HG03097 (cell line): Measurements from ENCODE around the gene TNNC2.
"Not testable (repeated sequence)": the region's sequence is repeated elsewhere in the genome, so short reads cannot be mapped to it uniquely, and the experiment has no call there.

Source experiments
- ATAC-seq: cut with Tn5 transposase; IDR thresholded peaks from one replicate; pipeline ENCODE4 v1.9.1; 2021; ENCODE audit not compliant: unreplicated experiment, low FRiP score

The TNNC2 gene

DNA sequence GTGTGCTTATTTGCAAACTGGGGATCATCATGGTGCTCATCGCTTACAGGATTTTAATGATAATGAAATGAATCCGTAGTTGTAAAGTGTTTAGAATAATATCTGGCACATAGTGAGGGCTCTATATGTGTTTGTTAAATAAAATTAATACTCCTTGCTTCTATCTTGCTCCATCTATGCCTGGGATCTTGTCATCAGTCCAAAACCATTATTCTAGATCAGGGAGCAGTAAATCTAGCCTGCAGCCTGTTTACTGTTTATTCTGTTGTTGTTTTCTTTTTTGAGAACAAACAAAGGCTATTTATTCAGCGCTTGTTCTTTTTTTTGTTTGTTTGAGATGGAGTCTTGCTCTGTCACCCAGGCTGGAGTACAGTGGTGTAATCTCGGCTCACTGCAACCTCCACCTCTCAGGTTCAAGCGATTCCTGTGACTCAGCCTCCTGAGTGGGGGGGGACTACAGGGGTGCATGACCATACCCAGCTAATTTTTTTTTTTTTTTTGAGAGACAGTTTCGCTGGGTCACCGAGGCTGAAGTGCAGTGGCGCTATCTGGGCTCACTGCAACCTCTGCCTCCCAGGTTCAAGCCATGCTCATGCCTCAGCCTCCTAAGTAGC, 22.0 kb upstream of the TNNC2 start:
- no peak for ATAC-seq

DNA sequence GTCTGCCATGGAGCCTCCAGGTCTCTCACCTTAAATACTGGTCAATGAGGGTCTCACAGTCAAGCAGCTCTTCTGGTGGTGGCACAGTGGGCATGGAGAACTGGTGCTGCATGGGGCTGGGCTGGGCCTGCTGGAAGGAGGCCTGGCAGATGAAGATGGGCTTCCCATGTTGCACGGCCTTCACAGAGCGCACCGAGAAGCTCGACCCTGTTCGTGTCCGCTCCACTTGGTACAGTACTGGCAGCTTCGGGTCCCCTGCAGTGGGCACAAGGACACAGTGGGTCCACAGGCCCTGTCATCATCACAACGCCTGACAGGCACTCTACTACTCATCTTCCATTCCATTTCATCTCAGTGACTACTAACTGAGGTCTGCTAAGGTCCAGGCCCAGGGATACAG, 21.3 kb upstream of the TNNC2 start:
- no peak for ATAC-seq

DNA sequence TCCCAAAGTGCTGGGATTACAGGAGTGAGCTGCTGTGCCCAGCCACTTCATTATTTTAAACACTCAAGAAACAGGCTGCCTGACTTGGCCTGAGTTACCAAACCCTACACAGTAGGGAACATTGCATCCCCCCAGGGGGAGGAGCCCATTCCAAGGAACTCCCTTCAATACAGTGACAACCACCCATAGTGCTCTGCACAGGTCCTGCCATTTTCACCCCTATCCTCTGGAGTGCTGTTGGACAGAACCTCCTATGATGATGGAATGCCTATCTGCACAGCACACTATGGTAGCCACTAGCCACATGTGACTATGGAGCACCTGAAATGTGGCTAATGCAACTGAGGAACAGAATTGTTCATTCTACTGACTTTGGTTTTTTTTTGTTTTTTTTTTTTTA, 18.3 kb upstream of the TNNC2 start:
- ATAC-seq: no peak

DNA sequence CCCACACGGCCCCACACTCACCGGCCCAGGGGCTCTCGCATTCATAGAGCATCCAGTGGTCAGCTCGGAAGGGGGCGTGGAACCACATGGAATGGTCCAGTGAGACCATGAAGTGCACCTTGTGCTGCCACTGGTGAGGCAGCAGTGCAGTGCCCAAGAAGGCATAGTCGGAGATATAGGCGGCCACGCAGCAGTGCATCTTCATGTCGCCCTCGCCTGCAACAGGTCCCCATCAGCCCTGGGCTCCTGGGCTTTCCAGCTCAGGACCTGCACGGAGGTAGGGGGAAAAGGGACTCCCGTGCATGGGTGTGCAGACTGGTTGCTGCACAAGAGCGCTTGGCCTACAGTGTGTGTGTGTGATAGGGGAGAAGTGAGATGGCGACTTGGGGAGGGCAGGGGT, 16.4 kb upstream of the TNNC2 start:
- ATAC-seq: no peak

GRCh38 chr20:45842169-45842812, 15.2 kb upstream of the TNNC2 start:
- ATAC-seq: no peak

GRCh38 chr20:45841407-45842129, 14.5 kb upstream of the TNNC2 start:
- no peak for ATAC-seq

DNA sequence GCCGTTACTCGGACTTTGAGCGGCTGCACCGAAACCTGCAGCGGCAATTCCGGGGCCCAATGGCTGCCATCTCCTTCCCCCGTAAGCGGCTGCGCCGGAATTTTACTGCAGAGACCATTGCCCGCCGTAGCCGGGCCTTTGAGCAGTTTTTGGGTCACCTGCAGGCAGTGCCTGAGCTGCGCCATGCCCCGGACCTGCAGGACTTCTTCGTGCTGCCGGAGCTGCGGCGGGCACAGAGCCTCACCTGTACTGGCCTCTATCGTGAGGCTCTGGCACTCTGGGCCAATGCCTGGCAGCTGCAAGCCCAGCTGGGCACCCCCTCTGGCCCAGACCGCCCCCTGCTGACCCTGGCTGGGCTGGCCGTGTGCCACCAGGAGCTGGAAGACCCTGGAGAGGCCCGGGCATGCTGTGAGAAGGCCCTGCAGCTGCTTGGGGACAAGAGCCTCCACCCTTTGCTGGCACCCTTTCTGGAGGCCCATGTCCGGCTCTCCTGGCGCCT, 13.6 kb upstream of the TNNC2 start:
- ATAC-seq: no peak

GRCh38 chr20:45836841-45837240, 9.7 kb upstream of the TNNC2 start:
- ATAC-seq: no peak

DNA sequence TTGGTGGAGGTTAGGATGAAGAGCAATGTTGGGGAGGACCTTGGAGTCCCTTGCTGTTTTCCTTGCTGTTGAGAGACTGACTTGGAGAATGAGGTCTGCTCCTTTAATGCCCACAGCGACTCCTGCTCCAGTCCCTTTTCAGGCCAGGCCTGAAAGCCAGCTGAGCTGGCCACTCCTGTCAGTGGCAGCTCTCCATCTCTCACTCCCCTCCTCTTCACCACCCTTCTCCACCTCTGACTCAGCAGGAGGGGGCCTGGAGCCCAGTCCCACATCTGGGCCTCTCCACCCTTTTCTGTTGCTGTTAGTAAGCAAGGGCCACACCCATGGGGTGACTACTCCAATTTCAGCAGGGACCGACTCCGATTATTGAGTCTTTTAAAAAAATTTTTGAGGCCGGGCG, 8.7 kb upstream of the TNNC2 start:
- ATAC-seq: no peak

GRCh38 chr20:45835329-45835765, 8.2 kb upstream of the TNNC2 start:
- no peak for ATAC-seq

DNA sequence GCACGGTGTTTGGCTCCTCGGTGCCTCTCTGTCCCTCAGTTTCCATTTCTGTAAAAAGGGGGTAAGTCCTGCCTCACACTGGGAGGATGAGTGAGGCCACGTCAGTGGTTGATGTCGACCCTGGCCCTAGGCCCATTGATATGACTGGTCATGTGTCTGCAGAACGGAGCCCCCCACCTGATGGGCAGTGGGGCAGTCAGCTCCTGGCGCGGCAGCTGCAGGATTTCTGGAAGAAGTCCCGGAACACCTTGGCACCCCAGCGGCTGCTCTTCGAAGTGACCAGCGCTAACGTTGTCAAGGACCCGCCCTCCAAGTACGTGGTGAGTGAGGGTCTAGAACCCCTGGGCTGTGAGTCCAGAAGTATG, 7.7 kb upstream of the TNNC2 start:
- ATAC-seq: no peak

DNA sequence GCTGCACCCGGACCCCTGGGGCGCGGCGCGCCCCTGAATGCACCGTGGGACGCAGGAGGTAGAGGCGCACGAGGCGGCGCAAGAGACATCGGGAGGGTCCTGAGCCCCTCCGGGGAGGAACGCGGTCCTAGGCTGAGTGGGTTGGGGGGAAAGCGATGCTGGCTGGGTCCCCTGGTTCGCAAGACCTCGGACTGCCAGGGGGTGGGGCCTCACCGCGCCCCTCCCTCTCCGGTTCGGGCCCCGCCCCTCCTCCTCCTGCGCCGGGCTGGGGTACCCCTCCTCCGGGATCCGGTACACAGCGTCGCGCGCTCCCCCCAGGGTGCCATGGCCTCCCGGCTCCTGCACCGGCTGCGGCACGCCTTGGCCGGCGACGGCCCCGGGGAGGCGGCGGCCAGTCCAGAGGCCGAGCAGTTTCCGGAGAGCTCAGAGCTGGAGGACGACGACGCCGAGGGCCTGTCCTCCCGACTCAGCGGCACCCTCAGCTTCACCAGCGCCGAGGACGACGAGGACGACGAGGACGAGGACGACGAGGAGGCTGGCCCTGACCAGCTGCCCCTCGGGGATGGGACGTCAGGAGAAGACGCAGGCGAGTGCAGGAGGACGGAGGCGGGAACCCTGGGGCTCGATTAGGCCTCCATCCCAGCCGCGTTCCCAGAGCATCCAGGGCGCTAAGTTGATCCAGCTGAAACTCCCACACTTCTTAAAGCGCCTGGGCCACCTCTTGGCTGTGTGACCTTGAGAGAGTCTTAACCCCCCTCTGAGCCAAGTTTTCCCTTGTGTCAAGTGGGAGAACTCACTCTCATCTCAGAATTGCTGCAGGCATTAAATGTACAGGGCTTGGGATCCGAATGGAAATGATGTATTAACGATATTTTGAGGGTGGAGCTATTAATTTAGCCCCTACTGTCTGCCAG, 7.0 kb upstream of the TNNC2 start:
- no peak for ATAC-seq

GRCh38 chr20:45833030-45833882, 6.1 kb upstream of the TNNC2 start, which contains the start of gene SNX21:
Gene SNX21, plus strand, starts transcription at chr20:45833799. Its CDS starts 121 bp downstream, at chr20:45833920.
- no peak for ATAC-seq

DNA sequence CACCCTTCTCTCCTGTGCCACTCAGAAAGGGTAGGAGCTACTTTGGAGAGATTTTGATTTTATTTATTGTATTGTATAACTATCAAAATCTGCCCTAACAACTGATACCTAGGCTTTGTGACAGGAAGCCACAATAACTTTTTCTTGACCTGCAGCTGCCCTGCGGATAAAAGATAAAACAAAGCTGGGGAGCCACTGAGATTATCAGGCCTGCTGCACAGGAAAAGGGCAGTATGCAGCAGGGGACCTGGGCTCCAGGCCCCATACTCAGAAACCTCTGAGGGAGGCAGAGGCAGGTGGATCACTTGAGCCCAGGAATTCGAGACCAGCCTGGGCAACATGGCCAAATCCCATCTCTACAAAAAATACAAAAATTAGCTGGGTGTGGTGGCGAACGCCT, 5.5 kb upstream of the TNNC2 start:
- ATAC-seq: no peak

GRCh38 chr20:45829673-45830106, 2.6 kb upstream of the TNNC2 start:
- not testable (repeated sequence) for ATAC-seq

DNA sequence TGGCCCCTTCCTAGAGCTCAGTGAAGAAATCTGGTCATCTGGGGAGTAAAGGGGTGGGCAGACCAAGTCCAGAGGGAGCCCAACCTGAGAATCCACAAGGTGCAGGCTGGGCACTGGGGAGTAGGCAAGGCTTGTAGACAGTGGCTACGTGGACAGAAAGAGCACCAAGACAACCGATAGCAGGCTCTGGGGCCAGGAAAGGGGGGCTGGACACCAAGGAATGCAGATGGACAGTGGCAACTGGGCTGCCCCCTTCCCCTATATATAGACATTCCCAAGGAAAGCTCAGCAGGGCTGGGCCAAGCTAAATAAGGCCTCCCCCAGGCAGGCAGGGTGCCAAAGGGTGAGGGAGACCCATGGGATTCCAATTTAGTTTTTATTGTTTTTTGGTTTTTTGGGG, 1.5 kb upstream of the TNNC2 start:
- ATAC-seq: no peak

DNA sequence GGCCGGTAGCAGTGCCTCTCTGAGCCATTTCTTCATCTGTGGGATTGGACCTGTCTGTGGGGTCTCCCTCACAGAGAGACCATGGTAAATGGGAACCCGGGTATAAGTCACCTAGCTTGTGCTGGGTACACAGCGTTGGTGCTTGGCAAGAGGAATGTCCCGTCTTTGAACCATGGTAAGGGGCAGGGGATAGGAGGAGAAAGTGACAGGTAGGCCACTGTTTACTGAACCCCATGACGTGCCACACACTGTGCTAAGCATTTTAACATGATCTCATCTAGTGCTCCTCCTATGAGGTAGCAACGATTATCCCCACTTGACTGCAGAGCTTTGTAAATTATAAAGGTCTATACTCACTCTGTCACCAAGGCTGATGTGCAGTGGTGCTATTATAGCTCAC, 600 bp upstream of the TNNC2 start:
- ATAC-seq: no peak

GRCh38 chr20:45826381-45827019, 612 bp downstream of the TNNC2 start:
- ATAC-seq: no peak
